RCC 7860 (cell line): ENCODE measurements around the gene CEPT1.

Experiments used
- DNase-seq: peaks from one replicate; pipeline ENCODE4 v3.0.0-alpha.2; 2015; ENCODE audit warnings: low spot score
- FAIRE-seq: peaks from 2 replicates; lab custom pipeline; 2012; peaks lifted over from hg19 to GRCh38; lab: Jason Lieb, UNC

The CEPT1 gene

DNA sequence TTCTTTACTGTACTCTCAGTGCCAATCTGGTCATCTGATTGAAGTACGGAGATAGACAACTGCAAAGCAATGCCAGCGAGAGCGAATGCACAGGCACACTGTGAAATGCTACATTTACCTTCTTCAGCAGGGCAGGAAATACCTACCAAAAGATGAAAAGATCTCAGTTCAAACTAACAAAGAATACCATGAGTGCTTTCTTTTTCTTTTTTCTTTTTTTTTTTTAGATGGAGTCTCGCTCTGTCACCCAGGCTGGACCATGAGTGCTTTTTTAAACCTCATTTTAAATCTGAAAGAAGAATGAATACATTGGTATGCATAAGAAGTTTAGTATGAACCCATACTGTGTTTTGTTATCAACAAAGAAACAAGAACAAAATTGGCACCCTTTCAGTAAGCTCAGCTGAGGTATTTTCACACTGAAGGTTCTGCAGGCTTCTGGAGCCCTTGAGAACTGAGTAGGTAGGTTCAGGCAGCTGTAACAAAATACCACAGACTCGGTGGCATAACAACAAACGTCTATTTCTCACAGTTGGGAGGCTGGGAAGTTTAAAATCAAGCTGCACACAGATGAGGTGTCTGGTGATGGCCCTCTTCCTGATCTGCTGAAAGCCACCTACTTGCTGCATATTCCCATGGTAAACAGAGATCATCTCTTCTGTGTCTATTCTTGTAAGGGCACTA, 85.8 kb downstream of the CEPT1 start:
- FAIRE-seq = no peak
- DNase-seq = no peak

GRCh38 chr1:111227434-111227833, 87.4 kb downstream of the CEPT1 start, which contains the start of gene CHI3L2:
TSS of gene CHI3L2 (plus strand) at chr1:111227713. CDS start at chr1:111227730, 17 bp downstream.
- FAIRE-seq (no peak), DNase-seq (no peak)

DNA sequence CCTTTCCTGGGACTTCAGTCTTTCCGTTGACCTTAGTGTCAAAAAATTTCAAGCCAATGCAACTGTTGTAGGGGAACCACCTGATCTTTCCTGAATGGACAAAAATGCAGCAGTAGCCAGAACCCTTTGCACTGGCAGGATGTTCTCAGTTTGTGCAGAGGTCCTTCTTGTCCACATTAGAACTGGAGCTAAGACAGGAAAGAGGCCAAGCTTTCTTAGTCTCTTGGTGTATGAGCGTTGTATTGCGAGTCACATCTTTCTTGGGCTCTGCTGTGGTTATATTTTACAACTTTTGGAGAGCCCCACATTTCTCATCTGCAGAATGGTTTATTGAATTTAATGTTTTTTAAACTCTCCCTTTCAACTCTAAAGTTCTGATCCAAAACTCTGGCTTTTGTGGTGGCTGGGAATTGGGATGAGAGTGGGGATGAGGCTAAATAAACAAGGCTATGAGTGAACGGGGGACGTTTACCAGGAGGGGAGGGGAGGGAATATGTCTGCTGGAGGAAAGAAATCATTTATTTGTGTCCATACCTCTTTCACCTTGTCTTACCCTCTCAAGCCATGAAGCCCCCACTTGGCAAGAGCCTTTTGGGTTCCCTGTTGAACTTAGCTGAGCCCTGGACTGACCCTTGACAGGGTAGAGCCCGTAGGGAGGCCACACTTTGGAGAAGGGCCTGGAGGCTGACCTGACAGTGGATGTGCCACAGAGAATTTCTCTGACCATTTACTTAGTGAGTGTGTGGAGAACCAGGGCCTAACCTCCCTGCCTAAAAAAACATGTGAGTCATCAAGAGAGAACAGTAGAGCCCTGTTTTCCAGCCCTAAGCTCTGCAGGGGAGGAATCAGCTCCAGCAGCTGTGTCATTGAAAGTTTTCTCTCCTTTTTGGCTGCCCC, 88.1 kb downstream of the CEPT1 start:
- DNase-seq (peak; percentile 69), FAIRE-seq (no peak)

DNA sequence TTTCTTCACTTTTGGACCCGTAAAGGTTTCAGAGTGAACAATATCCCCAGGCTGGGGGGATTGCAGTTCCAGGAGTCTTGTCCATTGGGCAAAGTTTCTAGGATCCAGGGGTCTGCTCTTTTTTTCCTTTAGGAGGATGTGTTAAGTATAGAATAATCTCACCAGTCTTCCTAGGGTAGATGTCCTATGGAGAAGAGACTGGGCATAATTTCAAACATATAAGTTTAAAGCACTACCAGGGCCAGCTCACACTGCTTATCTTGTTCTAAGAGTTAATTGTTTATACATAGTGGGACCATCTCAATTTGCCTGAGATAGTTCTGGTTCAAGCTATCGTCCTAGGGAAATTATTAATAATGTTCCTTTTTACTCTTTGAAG, 88.7 kb downstream of the CEPT1 start:
- no peak for FAIRE-seq

GRCh38 chr1:111232134-111232533, 92.1 kb downstream of the CEPT1 start:
- DNase-seq = no peak
- FAIRE-seq = no peak

More for the DNA sequence above, 88.7 kb downstream of the CEPT1 start:
- DNase-seq = no peak

GRCh38 chr1:111234258-111234657, 94.2 kb downstream of the CEPT1 start:
- DNase-seq (peak; percentile 58), FAIRE-seq (no peak)
